KMS-11 (cell line): ENCODE results near the gene PEF1.

Experiments
- H2AFZ ChIP-seq: fragments of 200-600 bp; sonication (generic); 2 replicates; pipeline ENCODE4 v1.6.1; 2016; ENCODE audit warnings: antibody characterized with exemption, mixed run types, low read depth
- H3K27ac ChIP-seq: fragments of 200-600 bp; sonication (generic); 2 replicates; pipeline ENCODE4 v1.6.1; 2016; ENCODE audit warnings: mild to moderate bottlenecking, mixed run types
- H3K27me3 ChIP-seq: fragments of 200-600 bp; sonication (generic); 2 replicates; pipeline ENCODE4 v1.6.1; 2017; ENCODE audit warnings: mild to moderate bottlenecking, low read depth, mixed run types, moderate library complexity; ENCODE audit not compliant: insufficient read depth
- H3K36me3 ChIP-seq: fragments of 200-600 bp; sonication (generic); 2 replicates; pipeline ENCODE4 v1.6.1; 2017; ENCODE audit warnings: mild to moderate bottlenecking, mixed run types; ENCODE audit not compliant: insufficient read depth
- H3K4me1 ChIP-seq: fragments of 200-600 bp; sonication (generic); 2 replicates; pipeline ENCODE4 v1.6.1; 2016; ENCODE audit warnings: mild to moderate bottlenecking, low read depth, mixed run types; ENCODE audit not compliant: poor library complexity, severe bottlenecking
- H3K4me2 ChIP-seq: fragments of 200-600 bp; sonication (generic); 2 replicates; pipeline ENCODE4 v1.7.0; 2016; ENCODE audit warnings: mild to moderate bottlenecking, mixed run types
- H3K4me3 ChIP-seq: fragments of 200-600 bp; sonication (generic); IDR thresholded peaks from 2 replicates; pipeline ENCODE4 v1.6.1; 2017; ENCODE audit warnings: low read depth, low read length, mixed read lengths; ENCODE audit not compliant: insufficient read depth
- H3K79me2 ChIP-seq: fragments of 200-600 bp; sonication (generic); 2 replicates; pipeline ENCODE4 v1.6.1; 2016; ENCODE audit warnings: low read depth, mixed run types; ENCODE audit not compliant: insufficient read depth
- H3K9ac ChIP-seq: fragments of 200-600 bp; sonication (generic); 2 replicates; pipeline ENCODE4 v1.6.1; 2016; ENCODE audit warnings: mild to moderate bottlenecking, mixed run types
- H4K20me1 ChIP-seq: fragments of 200-600 bp; sonication (generic); 2 replicates; pipeline ENCODE4 v1.6.1; 2016; ENCODE audit warnings: mild to moderate bottlenecking, mixed run types; ENCODE audit not compliant: insufficient read depth
- CTCF ChIP-seq: fragments of 200-600 bp; sonication (generic); conservative IDR thresholded peaks from 2 replicates; pipeline ENCODE4 v1.6.1; 2017; ENCODE audit warnings: low read depth, mild to moderate bottlenecking, antibody characterized with exemption, low read length, moderate library complexity, mixed read lengths

PEF1 gene

GRCh38 chr1:31586376-31587327, 58.0 kb downstream of the PEF1 start:
- Histone ChIP-seq H3K4me1 (no peaks in the 10 kb centered on the region), H4K20me1 (no peaks in the 10 kb centered on the region), H2AFZ (no peak overlapping the region), H3K36me3 (no peaks in the 10 kb centered on the region), H3K4me3 (no peak overlapping the region), H3K79me2 (no peaks in the 10 kb centered on the region), H3K9ac (no peak overlapping the region), H3K27ac (no peak overlapping the region), H3K4me2 (no peak overlapping the region), H3K27me3 (peaks cover 3% of the 10 kb centered on the region; the same call in 1 of the 2 replicates)
- no peak for TF ChIP-seq CTCF

GRCh38 chr1:31585736-31586365, 58.8 kb downstream of the PEF1 start:
- H3K27ac ChIP-seq: no peak overlapping the region
- no peaks in the 10 kb centered on the region for H4K20me1 ChIP-seq
- TF ChIP-seq CTCF: no peak
- peaks cover 3% of the 10 kb centered on the region; the same call in 1 of the 2 replicates for H3K27me3 ChIP-seq
- H2AFZ ChIP-seq: no peak overlapping the region
- H3K4me1 ChIP-seq: no peaks in the 10 kb centered on the region
- H3K9ac ChIP-seq: no peak overlapping the region
- H3K4me3 ChIP-seq: no peak overlapping the region
- H3K79me2 ChIP-seq: no peaks in the 10 kb centered on the region
- no peak overlapping the region for H3K4me2 ChIP-seq
- no peaks in the 10 kb centered on the region for H3K36me3 ChIP-seq

GRCh38 chr1:31584869-31585735, 59.6 kb downstream of the PEF1 start:
- no peak overlapping the region for H3K27ac ChIP-seq
- H3K27me3 ChIP-seq: peaks cover 3% of the 10 kb centered on the region; the same call in 1 of the 2 replicates
- H3K79me2 ChIP-seq: no peaks in the 10 kb centered on the region
- no peak overlapping the region for H3K9ac ChIP-seq
- H3K4me3 ChIP-seq: no peak overlapping the region
- no peaks in the 10 kb centered on the region for H3K36me3 ChIP-seq
- H3K4me1 ChIP-seq: no peaks in the 10 kb centered on the region
- no peaks in the 10 kb centered on the region for H4K20me1 ChIP-seq
- no peak overlapping the region for H2AFZ ChIP-seq
- no peak for TF ChIP-seq CTCF
- H3K4me2 ChIP-seq: no peak overlapping the region
